CD4-positive, alpha-beta T cell treated with Interleukin-15 for 4 hours (primary cell): ENCODE measurements around the gene ATG2B.

Experiments
- DNase-seq: peaks from one replicate; pipeline ENCODE4 v3.0.0-alpha.2; 2020; ENCODE audit warnings: low spot score

Gene ATG2B

GRCh38 chr14:96271421-96271762 lies 91.7 kb downstream of the ATG2B start:
- no peak for DNase-seq

- no peak for DNase-seq
Measured at GRCh38 chr14:96270565-96271420, 92.3 kb downstream of the ATG2B start.

GRCh38 chr14:96269359-96269710 lies 93.8 kb downstream of the ATG2B start:
- DNase-seq: no peak

GRCh38 chr14:96268431-96269358 lies 94.4 kb downstream of the ATG2B start:
- DNase-seq: no peak

GRCh38 chr14:96267916-96268315 lies 95.2 kb downstream of the ATG2B start:
- no peak for DNase-seq

- DNase-seq: no peak
Measured at GRCh38 chr14:96267336-96267735, 95.8 kb downstream of the ATG2B start.

- no peak for DNase-seq
Measured at GRCh38 chr14:96265383-96266095, 97.6 kb downstream of the ATG2B start.

- no peak for DNase-seq
Measured at GRCh38 chr14:96264853-96265252, 98.3 kb downstream of the ATG2B start.

- no peak for DNase-seq
Measured at GRCh38 chr14:96264200-96264553, 99.0 kb downstream of the ATG2B start.

GRCh38 chr14:96263347-96264199 lies 99.6 kb downstream of the ATG2B start:
- no peak for DNase-seq

- no peak for DNase-seq
Measured at GRCh38 chr14:96261772-96262655, 101.1 kb downstream of the ATG2B start.

- no peak for DNase-seq
Measured at GRCh38 chr14:96261053-96261452, 102.1 kb downstream of the ATG2B start.

GRCh38 chr14:96260341-96260821 lies 102.8 kb downstream of the ATG2B start:
- DNase-seq: no peak

- no peak for DNase-seq
Measured at GRCh38 chr14:96257900-96258299, 105.2 kb downstream of the ATG2B start.

GRCh38 chr14:96257056-96257455 lies 106.1 kb downstream of the ATG2B start:
- no peak for DNase-seq

- no peak for DNase-seq
Measured at GRCh38 chr14:96256407-96256806, 106.7 kb downstream of the ATG2B start.

GRCh38 chr14:96255501-96256366 lies 107.4 kb downstream of the ATG2B start, which contains the start of gene BDKRB1:
Gene BDKRB1, plus strand, starts transcription at chr14:96256210. Its CDS starts 7,473 bp downstream, at chr14:96263683.
- DNase-seq: no peak

- no peak for DNase-seq
Measured at GRCh38 chr14:96254687-96255086, 108.5 kb downstream of the ATG2B start.

- no peak for DNase-seq
Measured at GRCh38 chr14:96252999-96253539, 110.1 kb downstream of the ATG2B start.
